ENCODE results near the gene OSBPL5.
"Not testable (repeated sequence)": the region's sequence is repeated elsewhere in the genome, so short reads cannot be mapped to it uniquely, and the experiment has no call there.

OSBPL5 gene

GRCh38 chr11:3121931-3122774 lies 43.0 kb downstream of the OSBPL5 start:
- Histone ChIP-seq H3K27me3 (ENCODE audit: insufficient read depth, low read length) (no peaks in the 10 kb centered on the region), H3K4me3 (ENCODE audit: low read length) (no peak overlapping the region), H3K27ac (ENCODE audit: low read depth, low read length) (no peak overlapping the region), H3K4me1 (ENCODE audit: insufficient read depth, low read length) (no peaks in the 10 kb centered on the region), H3K9me3 (ENCODE audit: insufficient read depth, low read depth, low read length) (no peaks in the 10 kb centered on the region), H3K9ac (ENCODE audit: low read depth, low read length) (no peak overlapping the region), H3K36me3 (ENCODE audit: insufficient read depth, low read length) (no peaks in the 10 kb centered on the region)
- 94% methylated on average over 33 of the region's 34 CpGs for WGBS

- Histone ChIP-seq H3K4me3 (ENCODE audit: low read length) (no peak overlapping the region), H3K9me3 (ENCODE audit: insufficient read depth, low read depth, low read length) (no peaks in the 10 kb centered on the region), H3K9ac (ENCODE audit: low read depth, low read length) (no peak overlapping the region), H3K27ac (ENCODE audit: low read depth, low read length) (no peak overlapping the region), H3K4me1 (ENCODE audit: insufficient read depth, low read length) (no peaks in the 10 kb centered on the region), H3K27me3 (ENCODE audit: insufficient read depth, low read length) (no peaks in the 10 kb centered on the region), H3K36me3 (ENCODE audit: insufficient read depth, low read length) (no peaks in the 10 kb centered on the region)
- 95% methylated on average over 10 of the region's 10 CpGs for WGBS
Observed at GRCh38 chr11:3121416-3121815, 43.7 kb downstream of the OSBPL5 start.

- H3K27me3 ChIP-seq (ENCODE audit: insufficient read depth, low read length) = no peaks in the 10 kb centered on the region
- H3K9ac ChIP-seq (ENCODE audit: low read depth, low read length) = no peak overlapping the region
- H3K27ac ChIP-seq (ENCODE audit: low read depth, low read length) = no peak overlapping the region
- no peak overlapping the region for H3K4me3 ChIP-seq (ENCODE audit: low read length)
- H3K4me1 ChIP-seq (ENCODE audit: insufficient read depth, low read length) = no peaks in the 10 kb centered on the region
- 96% methylated on average over 26 of the region's 26 CpGs for WGBS
- peaks cover 9% of the 10 kb centered on the region for H3K9me3 ChIP-seq (ENCODE audit: insufficient read depth, low read depth, low read length)
- H3K36me3 ChIP-seq (ENCODE audit: insufficient read depth, low read length) = 0 out of 2 replicates have a peak, but pooled peaks cover under 1% of the 10 kb centered on the region
Observed at GRCh38 chr11:3120071-3120792, 44.9 kb downstream of the OSBPL5 start.

- Histone ChIP-seq H3K27me3 (ENCODE audit: insufficient read depth, low read length) (no peaks in the 10 kb centered on the region), H3K9me3 (ENCODE audit: insufficient read depth, low read depth, low read length) (peaks cover 17% of the 10 kb centered on the region), H3K9ac (ENCODE audit: low read depth, low read length) (no peak overlapping the region), H3K4me3 (ENCODE audit: low read length) (no peak overlapping the region), H3K27ac (ENCODE audit: low read depth, low read length) (no peak overlapping the region), H3K4me1 (ENCODE audit: insufficient read depth, low read length) (no peaks in the 10 kb centered on the region), H3K36me3 (ENCODE audit: insufficient read depth, low read length) (0 out of 2 replicates have a peak, but pooled peaks cover 2% of the 10 kb centered on the region)
- WGBS = 94% methylated on average over 14 of the region's 14 CpGs
Observed at GRCh38 chr11:3119141-3119821, 45.8 kb downstream of the OSBPL5 start.

GRCh38 chr11:3115321-3115720 lies 49.8 kb downstream of the OSBPL5 start:
- WGBS = 95% methylated on average over 3 of the region's 3 CpGs
- H3K4me1 ChIP-seq (ENCODE audit: insufficient read depth, low read length) = no peaks in the 10 kb centered on the region
- H3K27me3 ChIP-seq (ENCODE audit: insufficient read depth, low read length) = no peaks in the 10 kb centered on the region
- peaks cover 7% of the 10 kb centered on the region; the same call in 1 of the 2 replicates for H3K36me3 ChIP-seq (ENCODE audit: insufficient read depth, low read length)
- no peak overlapping the region for H3K4me3 ChIP-seq (ENCODE audit: low read length)
- H3K9ac ChIP-seq (ENCODE audit: low read depth, low read length) = no peak overlapping the region
- H3K9me3 ChIP-seq (ENCODE audit: insufficient read depth, low read depth, low read length) = peaks cover 47% of the 10 kb centered on the region
- H3K27ac ChIP-seq (ENCODE audit: low read depth, low read length) = no peak overlapping the region

GRCh38 chr11:3113661-3114060 lies 51.4 kb downstream of the OSBPL5 start:
- H3K27ac ChIP-seq (ENCODE audit: low read depth, low read length); H3K4me1 ChIP-seq (ENCODE audit: insufficient read depth, low read length); H3K27me3 ChIP-seq (ENCODE audit: insufficient read depth, low read length); H3K4me3 ChIP-seq (ENCODE audit: low read length); H3K9ac ChIP-seq (ENCODE audit: low read depth, low read length); H3K36me3 ChIP-seq (ENCODE audit: insufficient read depth, low read length): not testable (repeated sequence)
- peaks cover 47% of the 10 kb centered on the region for H3K9me3 ChIP-seq (ENCODE audit: insufficient read depth, low read depth, low read length)

GRCh38 chr11:3111919-3112690 lies 53.0 kb downstream of the OSBPL5 start:
- H3K4me3 ChIP-seq (ENCODE audit: low read length) = no peak overlapping the region
- peaks cover 47% of the 10 kb centered on the region for H3K9me3 ChIP-seq (ENCODE audit: insufficient read depth, low read depth, low read length)
- H3K27ac ChIP-seq (ENCODE audit: low read depth, low read length) = no peak overlapping the region
- H3K9ac ChIP-seq (ENCODE audit: low read depth, low read length) = no peak overlapping the region
- H3K36me3 ChIP-seq (ENCODE audit: insufficient read depth, low read length) = peaks cover 7% of the 10 kb centered on the region; the same call in 1 of the 2 replicates
- no peaks in the 10 kb centered on the region for H3K4me1 ChIP-seq (ENCODE audit: insufficient read depth, low read length)
- WGBS = 94% methylated on average over 9 of the region's 9 CpGs
- H3K27me3 ChIP-seq (ENCODE audit: insufficient read depth, low read length) = no peaks in the 10 kb centered on the region

- Histone ChIP-seq H3K9ac (ENCODE audit: low read depth, low read length) (no peak overlapping the region), H3K27ac (ENCODE audit: low read depth, low read length) (no peak overlapping the region), H3K4me3 (ENCODE audit: low read length) (no peak overlapping the region), H3K4me1 (ENCODE audit: insufficient read depth, low read length) (no peaks in the 10 kb centered on the region), H3K9me3 (ENCODE audit: insufficient read depth, low read depth, low read length) (peaks cover 47% of the 10 kb centered on the region), H3K27me3 (ENCODE audit: insufficient read depth, low read length) (no peaks in the 10 kb centered on the region), H3K36me3 (ENCODE audit: insufficient read depth, low read length) (peaks cover 7% of the 10 kb centered on the region; the same call in 1 of the 2 replicates)
- 97% methylated on average over 4 of the region's 6 CpGs for WGBS
Observed at GRCh38 chr11:3111466-3111865, 53.6 kb downstream of the OSBPL5 start.

GRCh38 chr11:3109921-3110706 lies 55.0 kb downstream of the OSBPL5 start:
- H3K36me3 ChIP-seq (ENCODE audit: insufficient read depth, low read length) = peaks cover 6% of the 10 kb centered on the region; the same call in 1 of the 2 replicates
- WGBS = 85% methylated on average over 14 of the region's 14 CpGs
- H3K27me3 ChIP-seq (ENCODE audit: insufficient read depth, low read length) = no peaks in the 10 kb centered on the region
- H3K9me3 ChIP-seq (ENCODE audit: insufficient read depth, low read depth, low read length) = peaks cover 37% of the 10 kb centered on the region
- no peak overlapping the region for H3K9ac ChIP-seq (ENCODE audit: low read depth, low read length)
- H3K4me3 ChIP-seq (ENCODE audit: low read length) = no peak overlapping the region
- no peaks in the 10 kb centered on the region for H3K4me1 ChIP-seq (ENCODE audit: insufficient read depth, low read length)
- no peak overlapping the region for H3K27ac ChIP-seq (ENCODE audit: low read depth, low read length)

GRCh38 chr11:3109434-3109833 lies 55.7 kb downstream of the OSBPL5 start:
- no peak overlapping the region for H3K9ac ChIP-seq (ENCODE audit: low read depth, low read length)
- no peak overlapping the region for H3K27ac ChIP-seq (ENCODE audit: low read depth, low read length)
- H3K9me3 ChIP-seq (ENCODE audit: insufficient read depth, low read depth, low read length) = peaks cover 32% of the 10 kb centered on the region
- H3K36me3 ChIP-seq (ENCODE audit: insufficient read depth, low read length) = peaks cover 6% of the 10 kb centered on the region; the same call in 1 of the 2 replicates
- H3K4me3 ChIP-seq (ENCODE audit: low read length) = no peak overlapping the region
- H3K4me1 ChIP-seq (ENCODE audit: insufficient read depth, low read length) = no peaks in the 10 kb centered on the region
- 86% methylated on average over 7 of the region's 7 CpGs for WGBS
- H3K27me3 ChIP-seq (ENCODE audit: insufficient read depth, low read length) = no peaks in the 10 kb centered on the region
